HEK293 (cell line): ENCODE data around the gene MMS19.
"Not testable (repeated sequence)": the region's sequence is repeated elsewhere in the genome, so short reads cannot be mapped to it uniquely, and the experiment has no call there.

Experiments
- CTCF ChIA-PET: fragments of 350-600 bp; formaldehyde crosslinking; extraction: SDS; loops from one replicate; lab custom pipeline; 2021; ENCODE audit warnings: antibody characterized with exemption; lab: Yijun Ruan, JAX
- POLR2A ChIA-PET: fragments of 300-600 bp; formaldehyde crosslinking; extraction: SDS; loops from one replicate; lab custom pipeline; 2020; ENCODE audit warnings: antibody characterized with exemption, inconsistent platforms; lab: Yijun Ruan, JAX
- H3K27ac ChIP-seq: fragments of 200-500 bp; sonication (Bioruptor generic); 2 replicates; pipeline ENCODE4 v1.5.1; 2014; ENCODE audit warnings: low read depth, low read length, control low read depth, inconsistent platforms; ENCODE audit errors: extremely low read depth
- H3K36me3 ChIP-seq, 2 experiments: fragments of 200-500 bp in 1 of 2; sonication (Bioruptor generic) in 1 of 2; 1 replicate in 1 of 2; 2 replicates in 1 of 2; pipeline ENCODE4 v1.5.1; 2014 to 2017; ENCODE audit warnings: inconsistent platforms in 2 of 2, low read length in 2 of 2; ENCODE audit not compliant: control insufficient read depth in 2 of 2, insufficient read depth in 1 of 2
- H3K4me1 ChIP-seq: fragments of 200-500 bp; sonication (Bioruptor generic); 2 replicates; pipeline ENCODE4 v1.5.1; 2014; ENCODE audit warnings: mild to moderate bottlenecking, low read length, inconsistent platforms; ENCODE audit not compliant: control insufficient read depth, insufficient read depth
- H3K4me3 ChIP-seq: 2 replicates; pipeline ENCODE4 v1.5.1; 2011; ENCODE audit warnings: low read depth, mild to moderate bottlenecking, control low read depth, low read length, moderate library complexity
- H3K9me3 ChIP-seq: fragments of 200-500 bp; sonication (Bioruptor generic); 2 replicates; pipeline ENCODE4 v1.5.1; 2014; ENCODE audit warnings: low read depth, low read length, inconsistent platforms; ENCODE audit not compliant: control insufficient read depth, insufficient read depth
- KLF1 ChIP-seq: fragments of 450-650 bp; formaldehyde crosslinking; IDR thresholded peaks from 2 replicates; pipeline ENCODE4 v1.5.1; 2016; ENCODE audit warnings: missing biosample characterization, missing genetic modification characterization
- SCRT1 ChIP-seq: fragments of 450-650 bp; formaldehyde crosslinking; IDR thresholded peaks from 2 replicates; pipeline ENCODE4 v1.5.1; 2016; ENCODE audit warnings: missing biosample characterization, missing genetic modification characterization, borderline replicate concordance
- SCRT2 ChIP-seq: fragments of 450-650 bp; formaldehyde crosslinking; IDR thresholded peaks from 2 replicates; pipeline ENCODE4 v1.5.1; 2016; ENCODE audit warnings: missing biosample characterization, missing genetic modification characterization
- ZFP3 ChIP-seq: fragments of 450-650 bp; formaldehyde crosslinking; IDR thresholded peaks from 2 replicates; pipeline ENCODE4 v1.5.1; 2016; ENCODE audit warnings: low read depth, missing biosample characterization, missing genetic modification characterization
- ZNF140 ChIP-seq: fragments of 450-650 bp; formaldehyde crosslinking; IDR thresholded peaks from 2 replicates; pipeline ENCODE4 v1.5.1; 2016; ENCODE audit warnings: missing biosample characterization, missing genetic modification characterization
- ZNF146 ChIP-seq: fragments of 450-650 bp; formaldehyde crosslinking; IDR thresholded peaks from 2 replicates; pipeline ENCODE4 v1.5.1; 2016; ENCODE audit warnings: missing biosample characterization, missing genetic modification characterization
- ZNF184 ChIP-seq: fragments of 450-650 bp; IDR thresholded peaks from 2 replicates; pipeline ENCODE4 v1.5.1; 2018; ENCODE audit warnings: missing biosample characterization, mild to moderate bottlenecking, missing genetic modification characterization
- ZNF677 ChIP-seq: fragments of 450-650 bp; IDR thresholded peaks from 2 replicates; pipeline ENCODE4 v1.5.0; 2018; ENCODE audit warnings: missing biosample characterization, mild to moderate bottlenecking, missing genetic modification characterization, moderate library complexity
- TF ChIP-seq, protein P1 (sequence below): fragments of 450-650 bp; formaldehyde crosslinking; IDR thresholded peaks from 2 replicates; pipeline ENCODE4 v1.5.1; 2016; ENCODE audit warnings: missing biosample characterization, missing genetic modification characterization
- TF ChIP-seq, protein P2 (sequence below): fragments of 450-650 bp; formaldehyde crosslinking; IDR thresholded peaks from 2 replicates; pipeline ENCODE4; 2016; ENCODE audit warnings: missing biosample characterization, missing genetic modification characterization
- TF ChIP-seq, protein P3 (sequence below): fragments of 450-650 bp; formaldehyde crosslinking; IDR thresholded peaks from 2 replicates; pipeline ENCODE4 v1.5.1; 2016; ENCODE audit warnings: missing biosample characterization, missing genetic modification characterization

The MMS19 gene

DNA sequence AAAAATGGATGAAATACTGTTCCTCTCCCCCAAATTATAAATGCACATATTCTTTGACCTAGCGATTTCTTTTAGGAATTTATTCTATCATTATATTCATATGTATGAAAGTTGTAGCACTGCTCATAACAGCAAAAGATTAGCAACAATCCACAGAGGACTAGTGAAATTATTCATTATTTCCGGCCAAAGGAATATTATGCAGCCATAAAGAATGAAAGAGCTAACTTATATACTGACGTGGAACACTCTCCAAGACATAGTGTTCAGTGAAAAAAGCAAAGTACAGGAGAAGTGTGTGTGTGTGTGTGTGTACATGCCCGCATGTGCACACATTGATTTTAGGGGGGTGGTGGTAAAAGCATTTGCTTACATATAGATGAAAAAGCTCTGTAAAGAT is 23.3 kb downstream of the MMS19 start:
- Histone ChIP-seq H3K9me3 (no peaks in the 10 kb centered on the region), H3K36me3 (peaks cover 57 to 93% of the 10 kb centered on the region in 2 experiments), H3K4me1 (no peaks in the 10 kb centered on the region), H3K4me3 (no peak overlapping the region), H3K27ac (no peak overlapping the region)
- ChIA-PET POLR2A (no interaction called here), CTCF (interaction anchor here (0.6 to 4.8 kb wide), 6 partner anchors 11 to 317 kb away, joined by 3 to 37 read pairs (median 3); no protein-coding TSS in a partner anchor)
- TF ChIP-seq, protein P1, sequence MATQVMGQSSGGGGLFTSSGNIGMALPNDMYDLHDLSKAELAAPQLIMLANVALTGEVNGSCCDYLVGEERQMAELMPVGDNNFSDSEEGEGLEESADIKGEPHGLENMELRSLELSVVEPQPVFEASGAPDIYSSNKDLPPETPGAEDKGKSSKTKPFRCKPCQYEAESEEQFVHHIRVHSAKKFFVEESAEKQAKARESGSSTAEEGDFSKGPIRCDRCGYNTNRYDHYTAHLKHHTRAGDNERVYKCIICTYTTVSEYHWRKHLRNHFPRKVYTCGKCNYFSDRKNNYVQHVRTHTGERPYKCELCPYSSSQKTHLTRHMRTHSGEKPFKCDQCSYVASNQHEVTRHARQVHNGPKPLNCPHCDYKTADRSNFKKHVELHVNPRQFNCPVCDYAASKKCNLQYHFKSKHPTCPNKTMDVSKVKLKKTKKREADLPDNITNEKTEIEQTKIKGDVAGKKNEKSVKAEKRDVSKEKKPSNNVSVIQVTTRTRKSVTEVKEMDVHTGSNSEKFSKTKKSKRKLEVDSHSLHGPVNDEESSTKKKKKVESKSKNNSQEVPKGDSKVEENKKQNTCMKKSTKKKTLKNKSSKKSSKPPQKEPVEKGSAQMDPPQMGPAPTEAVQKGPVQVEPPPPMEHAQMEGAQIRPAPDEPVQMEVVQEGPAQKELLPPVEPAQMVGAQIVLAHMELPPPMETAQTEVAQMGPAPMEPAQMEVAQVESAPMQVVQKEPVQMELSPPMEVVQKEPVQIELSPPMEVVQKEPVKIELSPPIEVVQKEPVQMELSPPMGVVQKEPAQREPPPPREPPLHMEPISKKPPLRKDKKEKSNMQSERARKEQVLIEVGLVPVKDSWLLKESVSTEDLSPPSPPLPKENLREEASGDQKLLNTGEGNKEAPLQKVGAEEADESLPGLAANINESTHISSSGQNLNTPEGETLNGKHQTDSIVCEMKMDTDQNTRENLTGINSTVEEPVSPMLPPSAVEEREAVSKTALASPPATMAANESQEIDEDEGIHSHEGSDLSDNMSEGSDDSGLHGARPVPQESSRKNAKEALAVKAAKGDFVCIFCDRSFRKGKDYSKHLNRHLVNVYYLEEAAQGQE (tag by site-specific recombination) = no peak
- TF ChIP-seq, protein P2, sequence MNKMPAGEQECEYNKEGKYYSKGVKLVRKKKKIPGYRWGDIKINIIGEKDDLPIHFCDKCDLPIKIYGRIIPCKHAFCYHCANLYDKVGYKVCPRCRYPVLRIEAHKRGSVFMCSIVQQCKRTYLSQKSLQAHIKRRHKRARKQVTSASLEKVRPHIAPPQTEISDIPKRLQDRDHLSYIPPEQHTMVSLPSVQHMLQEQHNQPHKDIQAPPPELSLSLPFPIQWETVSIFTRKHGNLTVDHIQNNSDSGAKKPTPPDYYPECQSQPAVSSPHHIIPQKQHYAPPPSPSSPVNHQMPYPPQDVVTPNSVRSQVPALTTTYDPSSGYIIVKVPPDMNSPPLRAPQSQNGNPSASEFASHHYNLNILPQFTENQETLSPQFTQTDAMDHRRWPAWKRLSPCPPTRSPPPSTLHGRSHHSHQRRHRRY = no peak
- no peak for TF ChIP-seq ZNF677 (tag by site-specific recombination)
- no peak for TF ChIP-seq ZNF184
- peak; percentile 95 for TF ChIP-seq ZNF146 (tag by site-specific recombination)

DNA sequence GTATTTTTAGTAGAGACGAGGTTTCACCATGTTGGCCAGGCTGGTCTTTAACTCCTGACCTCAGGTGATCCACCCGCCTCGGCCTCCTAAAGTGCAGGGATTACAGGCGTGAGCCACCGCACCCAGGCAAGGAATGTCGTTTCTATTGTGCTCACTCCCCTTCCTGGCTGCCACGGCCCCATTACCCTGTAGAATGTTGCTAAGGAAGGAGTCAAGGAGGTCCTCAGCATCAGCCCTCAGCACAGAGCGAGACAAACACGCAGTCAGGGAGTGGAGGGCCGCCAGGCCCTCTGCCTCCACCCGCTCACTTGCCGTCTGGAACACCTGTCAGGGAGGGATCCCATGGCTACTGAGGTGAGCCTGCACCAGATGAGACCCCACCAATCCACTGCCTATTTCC is 29.4 kb downstream of the MMS19 start:
- H3K27ac ChIP-seq = not testable (repeated sequence)
- 0 out of 2 replicates have a peak, but pooled peaks have one; percentile 18 for TF ChIP-seq KLF1 (tag by site-specific recombination)
- TF ChIP-seq, all 188 proteins: peak for 1; not testable (repeated sequence) for 187
- H3K4me1 ChIP-seq, POLR2A ChIA-PET, CTCF ChIA-PET, H3K9me3 ChIP-seq, H3K4me3 ChIP-seq: not testable (repeated sequence)
- peaks cover 60 to 93% of the 10 kb centered on the region in 2 experiments for H3K36me3 ChIP-seq

DNA sequence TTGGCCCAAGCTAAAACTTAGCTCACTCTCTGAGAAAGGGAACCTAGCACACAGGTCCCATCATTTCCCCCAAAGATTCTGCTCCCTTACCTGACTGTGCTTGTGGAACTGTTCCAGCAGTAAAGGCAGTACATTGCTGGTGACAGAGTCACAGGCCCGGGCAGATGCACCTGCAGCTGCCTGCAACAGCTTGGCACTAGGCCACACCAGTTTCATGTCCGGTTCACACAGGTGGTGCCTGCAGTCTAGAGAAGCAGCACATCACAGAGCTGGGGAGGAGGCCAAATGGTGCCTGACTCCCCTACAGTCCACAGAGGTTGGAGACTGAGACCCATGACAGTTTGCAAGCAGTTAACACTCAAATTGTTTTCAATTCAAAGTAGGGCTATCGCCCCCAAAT is 30.1 kb downstream of the MMS19 start:
- POLR2A ChIA-PET = no interaction called here
- CTCF ChIA-PET = interaction anchor here (8.2 kb wide), 1 partner anchor 85 kb away, joined by 81 read pairs; no protein-coding TSS in a partner anchor
- Histone ChIP-seq H3K9me3 (no peaks in the 10 kb centered on the region), H3K4me1 (no peaks in the 10 kb centered on the region), H3K36me3 (peaks cover 61 to 93% of the 10 kb centered on the region in 2 experiments), H3K4me3 (no peak overlapping the region), H3K27ac (no peak overlapping the region)
- no peak for TF ChIP-seq ZNF140 (tag by site-specific recombination)
- TF ChIP-seq SCRT2 (tag by site-specific recombination) = peak; percentile 75
- 0 out of 2 replicates have a peak, but pooled peaks have one; percentile 39 for TF ChIP-seq SCRT1 (tag by site-specific recombination)

DNA sequence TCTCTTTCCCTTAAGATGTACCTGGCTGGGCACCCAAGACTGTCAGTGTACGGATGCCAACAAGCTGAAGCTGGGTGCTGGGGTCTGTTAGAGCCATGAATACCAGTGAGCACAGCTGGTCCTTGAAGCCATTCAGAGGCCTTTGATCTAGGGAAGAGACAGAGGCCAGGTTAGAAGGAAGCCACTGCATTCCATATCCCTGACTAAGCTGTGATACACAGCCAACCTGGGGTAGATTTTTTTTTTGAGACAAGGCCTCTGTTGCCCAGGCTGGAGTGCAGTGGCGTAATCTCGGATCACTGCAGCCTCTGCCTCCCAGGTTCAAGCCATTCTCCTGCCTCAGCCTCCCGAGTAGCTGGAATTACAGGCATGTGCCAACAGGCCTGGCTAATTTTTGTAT is 31.5 kb downstream of the MMS19 start:
- Histone ChIP-seq H3K27ac (no peak overlapping the region), H3K4me3 (no peak overlapping the region), H3K36me3 (peaks cover 59 to 94% of the 10 kb centered on the region in 2 experiments), H3K9me3 (no peaks in the 10 kb centered on the region), H3K4me1 (no peaks in the 10 kb centered on the region)
- ChIA-PET CTCF (interaction anchor here (0.7 to 8.2 kb wide), 4 partner anchors 13 to 146 kb away, joined by 3 to 81 read pairs (median 12); no protein-coding TSS in a partner anchor), POLR2A (interaction anchor here (1.0 kb wide), 1 partner anchor 13 kb away, joined by 3 read pairs; no protein-coding TSS in a partner anchor)
- no peak for TF ChIP-seq ZFP3
- TF ChIP-seq, protein P3, sequence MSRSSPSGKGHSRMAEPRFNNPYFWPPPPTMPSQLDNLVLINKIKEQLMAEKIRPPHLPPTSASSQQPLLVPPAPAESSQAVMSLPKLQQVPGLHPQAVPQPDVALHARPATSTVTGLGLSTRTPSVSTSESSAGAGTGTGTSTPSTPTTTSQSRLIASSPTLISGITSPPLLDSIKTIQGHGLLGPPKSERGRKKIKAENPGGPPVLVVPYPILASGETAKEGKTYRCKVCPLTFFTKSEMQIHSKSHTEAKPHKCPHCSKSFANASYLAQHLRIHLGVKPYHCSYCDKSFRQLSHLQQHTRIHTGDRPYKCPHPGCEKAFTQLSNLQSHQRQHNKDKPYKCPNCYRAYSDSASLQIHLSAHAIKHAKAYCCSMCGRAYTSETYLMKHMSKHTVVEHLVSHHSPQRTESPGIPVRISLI = 0 out of 2 replicates have a peak, but pooled peaks have one; percentile 44
